ENCODE measurements around the gene CASTOR1.

Gene CASTOR1

GRCh38 chr22:30317778-30318177 lies 28.5 kb upstream of the CASTOR1 start:
- Histone ChIP-seq H2BK5ac (ENCODE audit: low read length) (no peak overlapping the region), H3K79me1 (ENCODE audit: low read length) (no peaks in the 10 kb centered on the region), H3K27ac (ENCODE audit: low read depth, low read length) (no peak overlapping the region), H3K4me1 (ENCODE audit: control insufficient read depth, low read depth, low read length) (no peaks in the 10 kb centered on the region), H2BK15ac (replicated peaks; ENCODE audit: low read depth) (no peak overlapping the region), H3K23ac (ENCODE audit: low read length) (no peak overlapping the region), H2BK120ac (ENCODE audit: low read depth, low read length) (no peak overlapping the region), H3K4ac (ENCODE audit: low read depth, low read length) (no peak overlapping the region), H2AK5ac (ENCODE audit: low read length) (no peak overlapping the region), H3K36me3 (ENCODE audit: control insufficient read depth, insufficient read depth, low read length) (no peaks in the 10 kb centered on the region), H3K27me3 (ENCODE audit: insufficient read depth, low read length, poor library complexity) (no peaks in the 10 kb centered on the region), H3K56ac (ENCODE audit: low read length) (no peak overlapping the region), H3K4me3 (ENCODE audit: low read length) (no peak overlapping the region), H4K5ac (ENCODE audit: low read length) (no peak overlapping the region), H3K4me2 (ENCODE audit: low read length) (no peak overlapping the region), H3K18ac (ENCODE audit: low read length) (no peak overlapping the region), H3K9ac (ENCODE audit: low read length) (no peak overlapping the region), H3K79me2 (ENCODE audit: control insufficient read depth, insufficient read depth, low read length) (no peaks in the 10 kb centered on the region), H4K8ac (ENCODE audit: low read depth, low read length) (no peak overlapping the region)
- no CpG with 5 or more reads among the region's 1 CpG for whole genome bisulfite sequencing (ENCODE audit: extremely low coverage, insufficient coverage, low lambda C conversion rate)
- no peak for DNase-seq

GRCh38 chr22:30315962-30316576 lies 26.8 kb upstream of the CASTOR1 start:
- no peaks in the 10 kb centered on the region for H3K36me3 ChIP-seq (ENCODE audit: control insufficient read depth, insufficient read depth, low read length)
- H2BK120ac ChIP-seq (ENCODE audit: low read depth, low read length): no peak overlapping the region
- no CpG with 5 or more reads among the region's 2 CpGs for WGBS (ENCODE audit: extremely low coverage, insufficient coverage, low lambda C conversion rate)
- no peak overlapping the region for H4K8ac ChIP-seq (ENCODE audit: low read depth, low read length)
- H3K4me2 ChIP-seq (ENCODE audit: low read length): no peak overlapping the region
- H3K9ac ChIP-seq (ENCODE audit: low read length): no peak overlapping the region
- no peak overlapping the region for H3K4me3 ChIP-seq (ENCODE audit: low read length)
- no peak for DNase-seq
- H2BK15ac ChIP-seq (replicated peaks; ENCODE audit: low read depth): no peak overlapping the region
- peaks cover under 1% of the 10 kb centered on the region for H3K4me1 ChIP-seq (ENCODE audit: control insufficient read depth, low read depth, low read length)
- no peak overlapping the region for H4K5ac ChIP-seq (ENCODE audit: low read length)
- no peak overlapping the region for H3K56ac ChIP-seq (ENCODE audit: low read length)
- no peaks in the 10 kb centered on the region for H3K79me1 ChIP-seq (ENCODE audit: low read length)
- no peak overlapping the region for H2AK5ac ChIP-seq (ENCODE audit: low read length)
- H3K4ac ChIP-seq (ENCODE audit: low read depth, low read length): no peak overlapping the region
- H3K27ac ChIP-seq (ENCODE audit: low read depth, low read length): no peak overlapping the region
- no peaks in the 10 kb centered on the region for H3K27me3 ChIP-seq (ENCODE audit: insufficient read depth, low read length, poor library complexity)
- H3K18ac ChIP-seq (ENCODE audit: low read length): no peak overlapping the region
- no peak overlapping the region for H2BK5ac ChIP-seq (ENCODE audit: low read length)
- no peak overlapping the region for H3K23ac ChIP-seq (ENCODE audit: low read length)
- H3K79me2 ChIP-seq (ENCODE audit: control insufficient read depth, insufficient read depth, low read length): no peaks in the 10 kb centered on the region

GRCh38 chr22:30314915-30315314 lies 25.6 kb upstream of the CASTOR1 start:
- H3K79me1 ChIP-seq (ENCODE audit: low read length): no peaks in the 10 kb centered on the region
- WGBS (ENCODE audit: extremely low coverage, insufficient coverage, low lambda C conversion rate): no CpG with 5 or more reads among the region's 8 CpGs
- no peak overlapping the region for H2BK15ac ChIP-seq (replicated peaks; ENCODE audit: low read depth)
- H2AK5ac ChIP-seq (ENCODE audit: low read length): no peak overlapping the region
- H3K56ac ChIP-seq (ENCODE audit: low read length): no peak overlapping the region
- no peak overlapping the region for H4K5ac ChIP-seq (ENCODE audit: low read length)
- H3K4ac ChIP-seq (ENCODE audit: low read depth, low read length): no peak overlapping the region
- H3K4me2 ChIP-seq (ENCODE audit: low read length): no peak overlapping the region
- no peaks in the 10 kb centered on the region for H3K79me2 ChIP-seq (ENCODE audit: control insufficient read depth, insufficient read depth, low read length)
- no peaks in the 10 kb centered on the region for H3K27me3 ChIP-seq (ENCODE audit: insufficient read depth, low read length, poor library complexity)
- no peak overlapping the region for H3K18ac ChIP-seq (ENCODE audit: low read length)
- no peak overlapping the region for H3K9ac ChIP-seq (ENCODE audit: low read length)
- no peak overlapping the region for H3K4me3 ChIP-seq (ENCODE audit: low read length)
- no peak overlapping the region for H2BK5ac ChIP-seq (ENCODE audit: low read length)
- peak; percentile 31 for DNase-seq
- peaks cover 3% of the 10 kb centered on the region for H3K4me1 ChIP-seq (ENCODE audit: control insufficient read depth, low read depth, low read length)
- no peak overlapping the region for H4K8ac ChIP-seq (ENCODE audit: low read depth, low read length)
- H3K36me3 ChIP-seq (ENCODE audit: control insufficient read depth, insufficient read depth, low read length): no peaks in the 10 kb centered on the region
- H3K23ac ChIP-seq (ENCODE audit: low read length): no peak overlapping the region
- H2BK120ac ChIP-seq (ENCODE audit: low read depth, low read length): no peak overlapping the region
- no peak overlapping the region for H3K27ac ChIP-seq (ENCODE audit: low read depth, low read length)

- Histone ChIP-seq H2BK15ac (replicated peaks; ENCODE audit: low read depth) (no peak overlapping the region), H3K4me1 (ENCODE audit: control insufficient read depth, low read depth, low read length) (peaks cover 3% of the 10 kb centered on the region), H2BK120ac (ENCODE audit: low read depth, low read length) (no peak overlapping the region), H3K56ac (ENCODE audit: low read length) (no peak overlapping the region), H3K4me2 (ENCODE audit: low read length) (no peak overlapping the region), H3K79me2 (ENCODE audit: control insufficient read depth, insufficient read depth, low read length) (no peaks in the 10 kb centered on the region), H3K79me1 (ENCODE audit: low read length) (no peaks in the 10 kb centered on the region), H2BK5ac (ENCODE audit: low read length) (no peak overlapping the region), H3K4me3 (ENCODE audit: low read length) (no peak overlapping the region), H3K23ac (ENCODE audit: low read length) (no peak overlapping the region), H3K27me3 (ENCODE audit: insufficient read depth, low read length, poor library complexity) (no peaks in the 10 kb centered on the region), H3K4ac (ENCODE audit: low read depth, low read length) (no peak overlapping the region), H3K18ac (ENCODE audit: low read length) (no peak overlapping the region), H3K36me3 (ENCODE audit: control insufficient read depth, insufficient read depth, low read length) (no peaks in the 10 kb centered on the region), H3K9ac (ENCODE audit: low read length) (no peak overlapping the region), H4K8ac (ENCODE audit: low read depth, low read length) (no peak overlapping the region), H2AK5ac (ENCODE audit: low read length) (no peak overlapping the region), H3K27ac (ENCODE audit: low read depth, low read length) (no peak overlapping the region), H4K5ac (ENCODE audit: low read length) (no peak overlapping the region)
- DNase-seq: no peak
- WGBS (ENCODE audit: extremely low coverage, insufficient coverage, low lambda C conversion rate): no CpG with 5 or more reads among the region's 8 CpGs
Observed at GRCh38 chr22:30313527-30314363, 24.4 kb upstream of the CASTOR1 start.

GRCh38 chr22:30312053-30312452 lies 22.7 kb upstream of the CASTOR1 start:
- Histone ChIP-seq H2BK5ac (ENCODE audit: low read length) (no peak overlapping the region), H3K4ac (ENCODE audit: low read depth, low read length) (no peak overlapping the region), H2BK120ac (ENCODE audit: low read depth, low read length) (no peak overlapping the region), H3K27me3 (ENCODE audit: insufficient read depth, low read length, poor library complexity) (no peaks in the 10 kb centered on the region), H3K4me3 (ENCODE audit: low read length) (no peak overlapping the region), H3K79me1 (ENCODE audit: low read length) (no peaks in the 10 kb centered on the region), H3K56ac (ENCODE audit: low read length) (no peak overlapping the region), H3K4me1 (ENCODE audit: control insufficient read depth, low read depth, low read length) (peaks cover 3% of the 10 kb centered on the region), H3K4me2 (ENCODE audit: low read length) (no peak overlapping the region), H3K23ac (ENCODE audit: low read length) (no peak overlapping the region), H2BK15ac (replicated peaks; ENCODE audit: low read depth) (no peak overlapping the region), H3K9ac (ENCODE audit: low read length) (no peak overlapping the region), H3K27ac (ENCODE audit: low read depth, low read length) (no peak overlapping the region), H4K5ac (ENCODE audit: low read length) (no peak overlapping the region), H3K18ac (ENCODE audit: low read length) (no peak overlapping the region), H4K8ac (ENCODE audit: low read depth, low read length) (no peak overlapping the region), H2AK5ac (ENCODE audit: low read length) (no peak overlapping the region), H3K36me3 (ENCODE audit: control insufficient read depth, insufficient read depth, low read length) (no peaks in the 10 kb centered on the region), H3K79me2 (ENCODE audit: control insufficient read depth, insufficient read depth, low read length) (no peaks in the 10 kb centered on the region)
- no peak for DNase-seq
- no CpG with 5 or more reads among the region's 6 CpGs for WGBS (ENCODE audit: extremely low coverage, insufficient coverage, low lambda C conversion rate)

All from mesendoderm (in vitro differentiated cells).